GM13977 (cell line): ENCODE results near the gene NFYA.

ENCODE experiments used
- DNase-seq: peaks from one replicate; pipeline ENCODE4 v3.0.0; 2012; ENCODE audit warnings: low spot score
- CTCF ChIP-seq: IDR thresholded peaks from 2 replicates; pipeline ENCODE4 v1.5.1; 2012; ENCODE audit warnings: mild to moderate bottlenecking, control low read depth; ENCODE audit not compliant: insufficient read depth; ENCODE audit errors: extremely low read depth, missing control alignments
- in situ Hi-C: fragments of 300-500 bp; cut with MboI; formaldehyde crosslinking; loops from one replicate; pipeline ENCODE4 v1.12.0; 2022; ENCODE audit warnings: low sequenced_read_pairs, low pct_unique_long_range_greater_than_20kb, mixed read lengths, inconsistent platforms; ENCODE audit not compliant: unreplicated experiment

The NFYA gene

GRCh38 chr6:41147917-41148316, 75.1 kb downstream of the NFYA start:
- in situ Hi-C loops = no loop called here
- no peak for TF ChIP-seq CTCF
- no peak for DNase-seq
